ENCODE data around the gene KRT2.

The KRT2 gene

DNA sequence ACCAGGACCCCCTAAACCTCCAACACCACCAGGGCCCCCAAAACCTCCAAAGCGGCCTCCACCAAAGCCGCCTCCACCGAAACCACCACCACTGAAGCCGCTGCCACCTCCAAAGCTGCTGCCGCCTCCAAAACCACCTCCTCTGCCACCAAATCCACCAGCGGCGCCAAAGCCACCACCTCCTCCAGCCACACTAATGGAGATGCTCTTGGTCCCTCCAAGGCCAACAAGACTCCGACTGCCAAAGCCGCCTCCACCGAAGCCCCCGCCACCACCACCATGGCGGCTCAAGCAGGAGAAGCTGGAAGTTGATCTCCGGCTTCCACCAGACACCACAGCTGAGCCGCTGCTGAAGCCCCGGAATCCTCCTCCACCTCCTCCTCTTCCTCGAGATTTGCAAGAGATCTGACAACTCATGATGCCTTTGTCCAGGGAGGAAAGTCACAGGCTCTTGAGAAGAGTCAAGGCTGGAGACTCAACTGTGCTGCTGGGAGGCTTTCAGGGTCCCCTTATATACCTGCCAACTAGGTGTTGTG is at the start of gene KRT2:
Gene KRT2 (minus strand): TSS at position 486 of the 536 bp plus-strand sequence. CDS start 69 bp downstream, at position 417.
- DNase-seq, result no peak

DNA sequence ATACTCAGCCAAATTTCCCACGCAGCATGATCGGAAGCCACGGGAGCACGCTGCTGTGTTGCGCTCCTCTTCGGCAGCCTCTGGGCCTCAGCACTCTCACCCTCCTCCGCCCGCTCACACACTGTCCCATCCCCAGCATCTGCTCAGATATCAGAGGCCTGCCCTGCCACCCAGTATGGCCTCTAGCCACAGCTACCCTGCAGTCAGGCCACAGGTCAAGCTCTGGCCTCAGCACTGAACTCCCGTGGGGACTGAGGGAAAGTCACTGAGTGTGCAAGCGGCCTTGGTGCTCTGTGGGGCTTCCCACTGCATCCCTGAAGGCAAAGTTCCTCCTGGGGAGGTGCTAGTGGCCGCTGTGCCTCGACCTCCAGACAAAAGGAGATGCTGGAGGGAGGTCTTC is 49.3 kb upstream of the KRT2 start:
- DNase-seq, result no peak

DNA sequence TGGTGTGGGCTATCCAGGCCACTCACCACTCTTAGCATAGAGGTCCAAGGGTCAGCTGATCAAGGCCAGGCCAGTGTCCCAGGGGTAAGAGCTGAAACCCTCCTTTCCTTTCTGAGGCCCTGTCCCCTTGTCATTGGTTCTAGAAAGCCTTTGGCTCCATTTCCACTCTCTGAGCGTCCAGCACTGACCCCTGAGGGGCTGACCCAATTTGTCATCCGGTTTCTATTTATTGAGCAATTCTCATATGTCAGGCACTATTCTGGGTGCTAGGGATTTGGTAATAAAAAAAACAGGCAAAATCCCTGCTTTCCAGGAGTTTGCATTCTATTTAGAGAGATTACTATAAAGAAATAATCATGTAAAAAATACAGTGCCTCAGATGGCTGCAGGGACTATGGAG is 47.9 kb upstream of the KRT2 start:
- DNase-seq, result no peak

DNA sequence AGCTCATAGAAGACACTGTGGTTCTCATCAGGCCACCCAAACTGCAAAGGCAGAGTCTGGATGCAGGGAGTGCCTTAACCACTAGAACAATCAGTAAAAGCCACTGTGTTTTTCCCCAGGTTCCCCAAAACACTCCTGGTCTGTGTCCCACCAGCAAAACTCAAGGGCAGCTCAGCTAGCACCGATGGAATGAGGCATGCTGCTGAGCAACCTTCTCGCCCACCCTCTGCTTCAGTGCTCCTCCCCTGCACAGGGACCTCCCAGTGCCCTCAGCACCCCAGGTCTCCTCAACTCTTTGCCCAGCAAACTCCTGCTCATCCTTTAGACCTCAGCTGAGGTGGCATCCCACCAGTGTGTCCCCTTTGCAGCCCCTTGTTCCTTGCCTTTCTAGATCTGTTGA is 47.4 kb upstream of the KRT2 start:
- no peak for DNase-seq

DNA sequence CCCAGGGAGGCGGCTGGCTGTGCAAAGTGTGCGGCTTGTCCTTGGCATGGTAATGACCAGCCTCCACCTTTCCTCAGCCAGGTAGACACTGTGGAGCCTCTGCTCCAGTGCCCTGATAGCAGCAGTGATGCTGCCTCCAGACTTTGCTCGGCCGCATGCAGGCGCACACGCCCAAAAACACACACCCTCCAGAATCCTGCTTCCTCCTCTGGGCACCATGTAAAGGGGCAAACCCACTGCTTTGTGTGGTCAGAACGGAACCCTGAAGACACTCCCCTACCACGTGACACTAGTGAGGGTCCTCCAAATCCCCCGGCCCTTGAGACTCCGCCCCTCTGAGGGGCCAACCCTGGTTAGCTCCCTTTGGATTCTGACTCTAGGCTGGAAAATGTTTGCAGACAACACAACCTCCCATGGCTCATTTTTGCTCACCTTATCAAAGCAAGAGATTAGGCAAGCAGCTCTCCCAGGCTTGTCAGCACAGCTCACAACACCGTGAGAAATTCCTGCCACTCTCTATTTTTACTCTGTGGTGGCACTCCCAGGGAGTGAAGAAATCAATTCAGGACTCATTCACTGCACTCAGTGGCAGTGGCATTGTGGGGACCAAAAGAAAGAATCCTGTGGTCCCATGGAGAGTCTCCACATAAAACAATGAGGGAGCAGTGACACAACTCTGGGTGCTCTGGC is 46.8 kb upstream of the KRT2 start:
- no peak for DNase-seq

DNA sequence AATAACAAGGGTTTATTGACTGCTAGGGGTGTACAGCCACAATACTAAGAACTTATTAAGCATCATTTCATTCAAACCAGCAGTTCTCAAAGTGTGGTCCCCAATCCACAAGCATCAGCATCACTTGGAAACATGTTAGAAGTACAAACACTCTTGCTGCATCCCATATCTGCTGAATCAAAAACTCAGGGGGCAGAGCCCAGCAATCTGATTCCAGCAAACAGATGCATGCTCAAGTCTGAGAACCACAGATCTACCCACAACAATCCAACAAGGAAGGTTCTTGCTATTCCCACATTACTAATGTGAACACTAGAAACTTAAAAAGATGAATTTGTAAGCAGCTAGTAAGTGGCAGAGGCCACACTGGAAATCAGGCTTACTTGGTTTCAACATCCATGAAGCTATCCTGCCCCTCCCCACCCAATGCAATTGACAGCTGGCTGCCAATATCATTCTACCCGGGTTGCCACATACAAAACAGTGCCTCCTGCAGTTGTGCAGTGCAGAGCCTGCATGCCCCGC is 45.1 kb upstream of the KRT2 start:
- DNase-seq, result no peak

DNA sequence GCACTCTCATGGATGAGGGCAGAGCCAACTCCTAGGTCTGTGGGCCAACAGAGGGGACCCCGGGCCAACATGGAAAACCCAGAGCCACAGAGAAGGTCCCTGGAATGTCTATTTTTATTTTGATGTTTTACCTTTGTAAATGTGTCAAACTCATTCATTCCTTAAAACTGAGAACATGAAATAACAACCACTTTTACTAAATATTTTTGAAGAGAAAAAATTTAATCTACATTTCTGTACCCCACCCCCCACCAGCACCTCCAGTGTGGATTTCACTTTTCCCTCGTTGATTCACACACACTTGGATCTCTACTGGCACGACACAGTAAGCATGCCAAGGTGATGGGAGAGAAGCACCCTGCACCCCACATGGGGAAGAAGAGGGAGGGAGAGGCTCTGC is 44.6 kb upstream of the KRT2 start:
- DNase-seq, result no peak

DNA sequence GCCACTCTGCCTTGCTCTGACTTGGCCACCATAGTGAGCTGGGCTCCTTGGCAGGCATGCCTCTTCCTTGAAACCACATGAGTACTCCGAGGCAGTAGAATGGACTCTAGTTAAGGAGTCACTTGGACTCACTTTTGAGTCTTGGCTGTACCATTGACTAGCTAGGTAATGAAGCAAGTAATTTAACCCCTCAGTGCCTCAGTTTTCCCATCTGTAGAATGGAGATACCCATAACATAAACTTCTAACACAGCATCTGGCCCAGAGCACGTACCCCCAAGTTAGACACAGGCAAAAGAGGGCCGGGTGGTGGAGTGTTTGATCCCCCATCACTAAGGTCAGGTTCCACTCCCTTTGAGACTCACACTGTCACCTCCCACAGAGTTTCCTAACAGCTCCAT is 43.0 kb upstream of the KRT2 start:
- DNase-seq, result no peak

DNA sequence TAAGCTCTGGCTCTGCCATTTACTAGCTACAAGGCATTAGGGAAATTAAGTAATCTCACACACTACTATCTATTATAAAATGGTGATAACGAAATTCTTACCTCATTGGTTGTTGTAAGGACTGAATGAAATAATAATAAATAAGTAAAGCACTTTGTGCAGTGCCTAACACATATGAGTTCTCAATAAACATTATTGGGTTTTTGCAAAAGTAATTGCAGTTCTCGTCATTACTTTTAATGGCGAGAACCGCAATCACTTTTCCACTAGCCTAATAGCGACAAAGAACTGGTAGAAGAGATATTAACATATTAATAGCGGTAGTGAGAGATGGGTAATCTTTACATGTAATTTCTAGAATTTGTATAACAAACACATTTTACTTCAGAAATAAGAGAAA is 42.1 kb upstream of the KRT2 start:
- DNase-seq, result no peak

DNA sequence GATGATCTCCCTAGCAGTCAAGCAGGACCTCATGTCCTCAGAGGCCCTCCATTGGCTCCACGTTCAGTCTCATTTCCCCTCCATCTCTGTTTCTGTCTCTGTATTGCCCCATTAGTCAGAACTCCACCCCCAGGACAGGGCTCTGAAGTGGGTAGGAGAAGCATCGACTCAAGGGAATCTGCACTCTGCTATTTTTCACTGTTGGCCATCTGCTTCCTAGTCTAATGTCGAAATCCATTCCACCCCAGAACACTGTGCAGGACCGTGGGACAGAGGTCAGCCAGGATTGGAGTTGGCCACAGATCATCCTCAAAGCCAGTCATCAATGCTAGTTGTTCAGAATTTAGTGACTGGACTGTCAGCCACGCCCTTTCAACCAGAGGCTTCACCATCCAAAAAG is 41.2 kb upstream of the KRT2 start:
- no peak for DNase-seq

DNA sequence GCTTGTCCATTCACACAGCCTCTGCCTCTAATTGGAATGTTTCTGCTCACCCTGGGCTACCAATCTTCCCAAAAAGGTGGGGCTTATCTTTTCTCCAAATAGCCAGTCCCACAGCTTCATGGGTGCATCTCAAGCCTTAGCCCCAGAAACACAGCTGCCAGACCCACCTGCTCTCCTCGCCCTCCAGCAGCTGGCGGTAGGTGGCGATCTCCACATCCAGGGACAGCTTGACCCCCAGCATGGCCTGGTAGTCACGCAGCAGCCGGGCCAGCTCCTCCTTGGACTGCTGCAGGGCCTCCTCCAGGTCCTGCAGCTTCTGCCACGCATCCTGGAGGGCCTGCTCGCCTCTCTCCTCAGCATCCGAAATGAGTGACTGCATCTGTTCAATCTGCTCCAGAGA is 40.2 kb upstream of the KRT2 start:
- DNase-seq, result no peak

DNA sequence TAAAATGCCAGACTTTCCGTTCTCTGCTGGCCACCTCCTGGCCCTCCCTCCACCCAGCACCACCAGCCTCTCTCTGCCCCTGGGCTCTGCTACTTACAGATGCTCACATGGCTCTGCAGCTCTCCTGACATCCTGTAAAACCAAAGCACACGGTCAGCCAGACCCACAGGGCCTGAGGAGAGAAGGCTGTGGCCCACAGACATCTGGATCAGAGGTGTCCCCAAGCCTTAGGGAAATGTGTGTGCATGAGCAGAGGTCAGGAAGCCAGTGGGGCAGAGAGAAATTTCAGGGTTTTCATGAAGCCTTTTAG is 39.8 kb upstream of the KRT2 start:
- DNase-seq, result no peak

DNA sequence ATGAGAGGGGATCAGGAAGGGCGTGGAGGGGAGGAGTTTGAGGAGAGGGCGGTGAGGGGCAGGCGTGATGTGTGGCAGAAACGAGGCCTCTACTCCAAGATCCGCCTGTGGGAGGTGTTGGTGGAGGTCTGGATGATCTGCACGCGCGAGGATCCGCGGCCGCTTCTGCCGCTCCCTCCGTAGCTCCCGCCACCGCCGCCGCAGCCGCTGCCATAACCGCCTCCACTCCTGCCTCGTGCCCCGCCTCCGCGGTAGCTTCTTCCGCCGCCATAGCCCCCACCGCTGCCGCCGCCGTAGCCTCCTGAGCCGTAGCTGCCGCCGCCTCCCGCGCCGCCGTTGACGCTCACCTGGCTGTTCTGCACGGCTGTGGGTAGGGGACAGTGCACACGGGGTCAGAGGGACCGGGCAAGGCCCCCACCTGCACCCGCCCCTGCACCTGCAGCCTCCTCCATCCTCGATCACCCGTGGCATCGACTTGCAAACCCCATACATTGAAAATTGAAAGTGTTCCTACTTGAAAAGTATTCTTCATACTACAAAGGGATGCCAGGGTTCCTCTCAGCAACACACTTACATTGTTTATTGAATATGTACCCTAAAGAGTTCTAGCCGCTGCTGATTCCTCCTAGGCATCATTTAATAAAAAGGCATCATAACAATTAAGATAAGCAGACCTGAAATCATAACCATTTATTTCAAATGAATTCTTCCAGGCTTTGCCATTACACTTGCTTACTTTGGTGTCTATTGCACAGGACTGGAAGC is 39.2 kb upstream of the KRT2 start:
- DNase-seq, result peak; percentile 41

DNA sequence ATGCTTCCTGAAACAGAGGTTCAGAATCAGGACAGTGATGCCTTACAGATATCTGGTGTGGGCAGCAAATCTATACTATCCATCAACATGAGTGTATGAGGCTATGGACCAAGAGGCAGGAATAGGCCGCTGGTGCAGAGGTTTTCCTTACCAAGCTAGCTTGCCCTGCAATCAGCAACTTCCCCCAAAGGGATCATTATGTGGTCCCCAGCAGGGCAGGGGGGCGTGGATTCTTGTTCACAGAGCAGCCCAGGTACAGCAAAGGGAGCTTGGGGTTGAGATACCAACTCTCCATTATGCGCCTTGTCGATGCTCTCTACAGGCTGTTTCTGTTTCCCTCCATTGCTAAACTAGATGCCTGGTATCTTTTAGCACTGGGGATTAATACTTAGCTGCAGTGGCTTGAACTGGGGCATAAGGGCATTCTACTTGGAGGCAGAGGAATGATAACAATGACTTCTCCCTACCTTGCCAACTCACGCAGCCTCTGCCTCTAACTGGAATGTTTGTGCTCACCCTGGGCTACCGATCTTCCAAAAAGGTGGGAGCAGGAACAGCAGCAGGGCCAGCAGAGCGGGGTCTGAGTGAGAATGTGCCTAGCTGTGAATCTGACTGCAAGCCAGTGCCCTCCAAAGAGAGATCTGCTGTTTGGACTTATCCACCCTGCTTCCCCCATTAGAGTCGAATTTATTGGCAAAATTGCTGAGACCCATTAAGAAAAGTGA is 38.5 kb upstream of the KRT2 start:
- no peak for DNase-seq

DNA sequence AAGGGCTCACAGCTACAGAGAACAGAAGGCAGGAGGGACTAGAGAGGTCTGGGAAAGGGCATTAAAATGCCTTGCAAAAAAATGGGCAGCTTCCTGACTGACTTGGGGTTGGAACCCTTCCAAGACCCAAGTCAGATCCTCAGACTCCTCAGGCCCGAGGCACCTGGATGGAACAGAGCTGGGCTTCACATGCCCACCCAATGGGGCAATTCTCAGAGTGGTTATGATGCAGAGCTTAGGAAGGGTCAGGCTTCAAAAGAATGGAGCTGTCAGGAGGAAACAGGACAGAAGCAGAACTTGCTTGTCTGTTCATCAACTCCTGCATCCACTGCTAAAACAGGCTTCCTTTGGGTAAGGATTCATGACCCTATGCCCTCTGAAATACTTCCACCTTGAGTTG is 37.9 kb upstream of the KRT2 start:
- DNase-seq, result no peak

DNA sequence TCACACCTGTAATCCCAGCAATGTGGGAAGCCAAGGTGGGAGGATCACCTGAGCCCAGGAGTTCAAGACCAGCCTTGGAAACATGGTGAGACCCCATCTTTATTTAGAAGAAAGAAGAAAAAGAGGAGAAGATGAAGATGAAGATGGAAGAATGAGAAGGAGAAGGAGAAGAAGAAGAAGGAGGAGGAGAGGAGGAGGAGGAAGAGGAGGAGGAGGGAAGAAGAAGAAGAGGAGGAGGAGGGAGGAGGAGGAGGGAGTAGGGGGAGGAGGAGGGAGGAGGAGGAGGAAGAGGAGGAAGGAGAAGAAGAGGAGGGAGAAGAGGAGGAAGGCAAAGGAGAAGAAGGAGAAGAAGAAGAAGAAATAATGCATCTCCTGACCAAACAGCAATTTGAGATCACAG is 37.2 kb upstream of the KRT2 start:
- DNase-seq, result no peak

DNA sequence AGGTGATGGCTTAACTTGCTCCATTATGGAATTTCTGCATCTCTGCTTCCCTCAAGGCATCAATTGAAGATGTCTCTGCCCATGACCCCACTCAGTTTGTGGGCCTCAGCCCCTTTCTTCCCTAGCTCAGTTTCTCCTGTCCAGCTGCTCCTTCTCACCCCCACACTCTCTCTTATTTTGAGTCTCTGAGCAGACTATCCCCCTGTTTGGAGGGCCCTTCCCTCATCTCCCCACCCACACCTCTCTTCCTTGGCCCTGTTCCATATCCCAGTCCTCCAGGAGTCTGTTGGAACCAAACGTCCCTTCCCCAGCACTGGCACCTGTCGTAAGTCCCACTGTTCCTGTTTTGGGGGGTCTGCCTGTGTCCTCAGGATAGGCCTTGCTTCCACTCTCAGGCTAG is 36.5 kb upstream of the KRT2 start:
- no peak for DNase-seq

DNA sequence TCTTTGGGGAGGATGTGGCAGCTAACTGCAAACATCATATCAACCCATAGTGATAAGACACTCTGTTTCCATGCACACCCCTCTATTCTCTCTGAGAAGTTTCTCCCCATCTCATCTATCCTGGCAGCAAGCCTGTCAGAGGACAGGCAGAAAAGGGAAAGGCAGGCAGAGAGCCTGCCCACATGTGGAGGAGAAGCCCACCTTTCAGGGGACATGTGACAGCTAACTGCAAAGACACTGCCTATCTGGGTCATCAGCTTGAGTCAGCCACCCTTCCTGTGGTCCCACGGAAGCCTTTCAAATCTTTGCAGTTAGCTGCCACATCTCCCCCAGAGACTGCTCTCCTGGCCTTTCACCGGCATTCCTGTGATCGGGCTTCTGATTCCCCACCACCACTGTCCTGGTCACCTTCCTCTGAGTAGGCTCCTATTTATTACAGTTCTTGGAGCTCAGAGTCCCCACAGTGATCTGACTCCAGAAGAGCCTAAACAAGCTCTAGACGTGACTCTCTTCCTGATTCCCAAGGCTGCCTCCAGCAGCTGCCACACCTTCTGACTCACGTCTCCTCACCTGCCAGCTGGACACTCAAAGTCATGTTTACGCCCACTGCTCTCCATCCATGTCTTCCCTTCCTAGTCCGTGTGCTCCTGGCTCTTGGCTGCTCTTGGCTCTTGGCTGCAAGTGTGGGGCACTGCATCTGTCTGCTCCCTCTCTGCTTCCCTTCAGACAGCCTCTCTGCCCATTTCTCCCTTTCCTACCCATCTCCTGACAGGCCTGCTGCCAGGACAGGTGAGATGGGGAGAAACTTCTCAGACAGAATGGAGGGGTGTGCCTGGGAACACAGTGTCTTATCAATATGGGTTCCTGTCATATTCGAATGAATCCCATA is 35.7 kb upstream of the KRT2 start:
- DNase-seq, result no peak

DNA sequence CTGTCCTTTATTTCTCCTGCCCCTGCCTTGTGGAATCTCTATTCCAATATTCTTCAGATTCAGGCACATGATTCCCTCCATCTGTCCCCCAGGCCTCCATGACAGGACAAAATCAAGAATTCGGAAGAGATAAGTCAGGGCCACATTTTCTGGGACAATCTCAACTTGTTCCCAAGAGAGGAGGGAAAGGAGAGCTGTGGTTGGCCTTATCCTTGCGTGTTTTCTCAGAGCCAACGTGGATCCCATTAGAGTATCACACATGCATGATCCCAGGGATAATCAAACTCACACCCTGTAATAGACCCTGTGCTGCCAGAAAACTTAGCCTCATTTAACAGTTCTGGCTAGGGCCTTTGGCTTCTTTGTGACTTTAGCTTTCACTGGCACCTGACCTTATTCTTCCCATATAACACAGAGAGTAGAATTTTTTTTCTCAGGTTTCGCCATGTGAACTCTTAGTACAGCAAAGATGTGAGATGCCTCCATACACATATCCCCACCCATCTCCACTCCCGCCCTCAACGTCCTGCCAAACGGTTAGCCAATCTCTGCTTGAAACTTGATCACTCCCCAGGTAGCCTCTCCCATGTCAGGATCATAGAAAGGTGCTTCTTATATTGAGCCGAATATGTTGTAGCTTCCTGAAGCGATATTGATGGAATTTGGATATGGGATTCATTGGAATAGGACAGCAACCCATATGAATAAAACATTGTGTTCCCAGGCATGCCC is 34.9 kb upstream of the KRT2 start:
- DNase-seq, result no peak

DNA sequence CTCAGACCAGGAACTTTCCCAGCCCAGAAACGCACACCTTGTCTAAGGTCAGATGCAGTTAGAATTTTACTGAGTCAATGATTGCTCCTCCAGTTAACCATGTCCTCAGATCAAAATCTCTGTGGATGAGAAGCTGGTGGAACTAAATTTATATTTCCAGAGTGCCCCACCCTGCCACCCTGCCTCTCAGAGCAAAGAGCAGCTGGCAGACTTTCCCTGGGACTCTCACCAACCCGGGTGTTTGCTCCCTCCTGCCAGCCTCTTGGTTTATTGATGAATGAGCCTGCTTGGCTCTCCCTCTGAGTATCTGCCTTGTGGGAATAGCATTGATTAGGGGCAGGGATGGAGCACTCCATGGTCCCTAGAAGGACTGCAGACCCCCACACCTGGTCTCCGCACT is 34.1 kb upstream of the KRT2 start:
- no peak for DNase-seq

DNA sequence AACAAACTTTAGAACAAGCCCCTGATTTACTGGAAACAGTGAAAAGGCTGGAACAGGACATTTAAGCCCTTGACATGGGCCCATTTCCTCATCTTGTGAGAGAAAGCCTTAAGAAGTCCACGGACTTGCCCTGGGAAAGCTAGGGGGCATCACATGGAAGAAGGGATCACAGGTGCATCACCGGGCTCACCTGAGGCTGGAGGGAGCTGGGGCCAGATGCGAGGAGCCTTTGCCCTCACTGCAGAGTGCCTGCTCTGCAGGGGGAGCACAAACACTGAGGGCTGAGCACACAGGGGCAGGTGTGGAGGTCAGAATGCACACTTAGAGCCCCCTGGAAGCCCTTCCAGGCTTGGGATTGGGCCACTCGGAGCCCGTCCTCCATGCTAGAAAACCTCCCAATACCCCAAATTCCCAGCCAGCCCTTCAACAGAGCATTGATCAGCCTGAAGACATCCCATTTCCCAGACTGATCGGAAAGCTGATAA is 33.4 kb upstream of the KRT2 start:
- DNase-seq, result no peak

DNA sequence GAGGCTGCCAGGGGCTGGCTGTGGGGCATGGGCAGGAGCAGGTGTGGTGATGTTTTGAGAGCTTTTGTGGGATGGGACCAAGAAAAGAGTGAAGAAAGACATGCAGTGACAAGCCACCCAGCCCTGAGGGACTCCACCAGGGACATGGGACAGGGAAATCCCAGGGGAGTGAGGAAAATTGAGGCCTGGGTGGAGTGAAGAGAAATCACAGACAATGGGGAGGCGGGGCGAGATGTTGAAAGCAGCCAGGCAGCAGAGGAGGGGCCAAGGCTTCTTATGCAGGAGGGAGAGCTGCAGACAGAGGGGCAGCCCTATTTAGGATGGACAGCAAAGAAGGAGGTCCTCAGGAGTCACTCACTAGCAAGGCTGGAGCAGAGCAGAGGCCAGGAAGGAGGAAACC is 32.4 kb upstream of the KRT2 start:
- DNase-seq, result no peak
